ENCODE data around the gene ARID1A.

DNA sequence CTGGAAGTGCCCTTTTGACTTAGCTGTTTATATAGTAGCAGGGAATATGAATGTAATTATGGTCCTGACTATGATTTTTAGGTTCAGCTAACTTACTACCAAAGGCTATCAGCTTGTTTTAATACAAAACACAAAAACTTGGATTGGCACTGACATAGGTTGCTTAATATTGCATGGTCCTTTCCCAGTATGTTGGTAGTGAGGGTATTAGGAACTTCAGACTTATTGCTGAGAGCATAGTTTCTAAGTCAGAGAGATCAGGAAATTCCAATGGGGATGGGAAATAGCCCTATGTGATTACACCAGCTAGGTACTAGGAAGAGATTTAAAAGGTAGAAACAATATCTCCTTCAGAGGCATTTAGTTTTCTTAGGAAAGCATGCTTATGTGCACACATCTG lies 7.7 kb downstream of the ARID1A start:
- TF ChIP-seq, protein P1, sequence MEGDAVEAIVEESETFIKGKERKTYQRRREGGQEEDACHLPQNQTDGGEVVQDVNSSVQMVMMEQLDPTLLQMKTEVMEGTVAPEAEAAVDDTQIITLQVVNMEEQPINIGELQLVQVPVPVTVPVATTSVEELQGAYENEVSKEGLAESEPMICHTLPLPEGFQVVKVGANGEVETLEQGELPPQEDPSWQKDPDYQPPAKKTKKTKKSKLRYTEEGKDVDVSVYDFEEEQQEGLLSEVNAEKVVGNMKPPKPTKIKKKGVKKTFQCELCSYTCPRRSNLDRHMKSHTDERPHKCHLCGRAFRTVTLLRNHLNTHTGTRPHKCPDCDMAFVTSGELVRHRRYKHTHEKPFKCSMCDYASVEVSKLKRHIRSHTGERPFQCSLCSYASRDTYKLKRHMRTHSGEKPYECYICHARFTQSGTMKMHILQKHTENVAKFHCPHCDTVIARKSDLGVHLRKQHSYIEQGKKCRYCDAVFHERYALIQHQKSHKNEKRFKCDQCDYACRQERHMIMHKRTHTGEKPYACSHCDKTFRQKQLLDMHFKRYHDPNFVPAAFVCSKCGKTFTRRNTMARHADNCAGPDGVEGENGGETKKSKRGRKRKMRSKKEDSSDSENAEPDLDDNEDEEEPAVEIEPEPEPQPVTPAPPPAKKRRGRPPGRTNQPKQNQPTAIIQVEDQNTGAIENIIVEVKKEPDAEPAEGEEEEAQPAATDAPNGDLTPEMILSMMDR (IDR thresholded peaks at IDR 0.05), result no peak
- no peak for TF ChIP-seq POLR2A (IDR thresholded peaks at IDR 0.05)

Data from uterus (tissue), 2 donors.